Stimulated activated CD8-positive, alpha-beta memory T cell treated with anti-CD3 and anti-CD28 coated beads, Interleukin-15, amount 100 ng/mL, for 24 hours (primary cell): ENCODE results near the gene ZNF311.
A peak's percentile ranks its signal among the peaks of the same experiment; 100 is the strongest.
"Not testable (repeated sequence)": the region's sequence is repeated elsewhere in the genome, so short reads cannot be mapped to it uniquely, and the experiment has no call there.

Source experiments
- DNase-seq: peaks from one replicate; pipeline ENCODE4 v3.0.0-alpha.2; 2020; ENCODE audit warnings: low read depth

The ZNF311 gene

DNA sequence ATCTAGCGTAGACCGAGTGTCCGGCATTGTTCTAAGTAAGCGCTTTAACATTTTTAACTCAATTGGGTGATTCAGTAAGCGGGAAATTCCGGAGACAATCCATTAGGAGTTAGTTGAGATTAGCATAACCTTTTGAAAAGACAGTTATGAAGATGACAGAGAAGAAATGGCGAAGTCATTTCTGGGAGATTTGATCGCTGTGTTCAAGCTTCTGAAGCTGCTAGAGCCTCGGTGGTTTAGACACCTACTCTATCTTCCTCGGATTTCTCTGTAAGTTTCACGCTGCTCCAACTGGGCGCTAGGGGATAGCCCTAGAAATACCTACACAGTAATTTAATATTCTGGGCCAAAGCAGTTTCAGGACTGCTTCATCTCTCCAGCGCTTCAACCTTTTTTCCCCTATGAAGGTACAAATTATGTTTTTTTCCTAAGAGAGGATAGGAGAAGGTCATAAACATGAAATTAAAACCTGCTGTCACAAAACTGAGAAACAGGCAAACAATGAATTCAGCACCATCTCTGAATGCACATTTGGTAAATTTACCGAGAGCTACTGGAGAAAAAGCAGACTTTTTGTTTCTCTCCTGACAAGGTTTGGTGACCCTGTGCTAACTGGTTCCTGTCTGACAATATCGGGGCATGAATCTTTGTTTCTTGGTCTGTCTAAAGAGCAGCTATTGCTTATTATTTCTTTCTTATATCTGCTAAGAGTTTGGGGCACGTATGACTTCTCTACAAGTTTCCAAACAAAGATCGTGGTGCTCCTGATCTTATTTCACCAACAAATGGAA lies 22.4 kb downstream of the ZNF311 start:
- no peak for DNase-seq

DNA sequence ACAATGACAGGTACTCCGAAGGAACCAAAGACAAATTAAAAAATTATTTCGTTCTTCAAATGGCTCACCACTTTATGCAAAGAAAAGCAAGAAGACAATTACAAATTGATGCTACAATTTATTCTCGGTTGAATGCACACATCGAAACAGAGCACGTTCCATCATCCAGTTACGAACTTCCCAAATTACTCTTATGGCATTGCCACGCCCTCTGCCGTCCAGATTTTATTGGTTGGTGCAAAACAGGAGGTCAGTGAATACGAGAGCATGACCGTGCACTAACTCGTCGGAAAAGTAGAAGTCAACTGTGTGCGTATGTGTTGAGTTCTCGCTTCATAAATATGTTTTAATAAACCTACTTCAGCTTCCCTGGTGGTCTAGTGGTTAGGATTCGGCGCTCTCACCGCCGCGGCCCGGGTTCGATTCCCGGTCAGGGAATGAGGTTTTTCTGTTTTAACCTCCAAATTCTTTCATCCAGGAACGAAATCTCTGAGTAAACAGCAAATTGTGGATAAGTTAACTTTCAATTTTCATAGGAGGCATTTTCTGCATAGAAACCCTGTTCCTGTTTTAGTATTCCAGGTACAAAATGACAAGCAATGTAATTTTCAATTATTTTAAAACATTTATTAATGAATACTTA lies 23.2 kb downstream of the ZNF311 start:
- peak; percentile 60 for DNase-seq

DNA sequence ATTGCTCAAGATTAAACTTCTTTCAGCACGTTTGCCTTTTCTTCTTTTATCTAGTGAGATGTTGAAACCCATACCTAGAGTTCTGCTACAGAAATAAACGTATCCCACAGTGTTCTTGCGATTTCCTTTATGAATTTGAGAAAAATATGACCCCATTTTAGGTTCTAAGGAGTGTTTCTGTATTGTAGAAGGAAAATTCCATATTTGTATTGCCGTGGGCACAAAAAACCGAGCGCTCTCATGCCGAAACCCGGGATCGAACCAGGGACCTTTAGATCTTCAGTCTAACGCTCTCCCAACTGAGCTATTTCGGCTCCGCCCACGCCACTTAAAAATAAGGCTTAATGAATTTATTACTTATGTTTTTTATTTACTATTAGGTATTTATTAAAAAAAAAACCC lies 23.7 kb downstream of the ZNF311 start:
- DNase-seq: peak; percentile 69

GRCh38 chr6:28980852-28981430 lies 24.2 kb downstream of the ZNF311 start:
- no peak for DNase-seq

DNA sequence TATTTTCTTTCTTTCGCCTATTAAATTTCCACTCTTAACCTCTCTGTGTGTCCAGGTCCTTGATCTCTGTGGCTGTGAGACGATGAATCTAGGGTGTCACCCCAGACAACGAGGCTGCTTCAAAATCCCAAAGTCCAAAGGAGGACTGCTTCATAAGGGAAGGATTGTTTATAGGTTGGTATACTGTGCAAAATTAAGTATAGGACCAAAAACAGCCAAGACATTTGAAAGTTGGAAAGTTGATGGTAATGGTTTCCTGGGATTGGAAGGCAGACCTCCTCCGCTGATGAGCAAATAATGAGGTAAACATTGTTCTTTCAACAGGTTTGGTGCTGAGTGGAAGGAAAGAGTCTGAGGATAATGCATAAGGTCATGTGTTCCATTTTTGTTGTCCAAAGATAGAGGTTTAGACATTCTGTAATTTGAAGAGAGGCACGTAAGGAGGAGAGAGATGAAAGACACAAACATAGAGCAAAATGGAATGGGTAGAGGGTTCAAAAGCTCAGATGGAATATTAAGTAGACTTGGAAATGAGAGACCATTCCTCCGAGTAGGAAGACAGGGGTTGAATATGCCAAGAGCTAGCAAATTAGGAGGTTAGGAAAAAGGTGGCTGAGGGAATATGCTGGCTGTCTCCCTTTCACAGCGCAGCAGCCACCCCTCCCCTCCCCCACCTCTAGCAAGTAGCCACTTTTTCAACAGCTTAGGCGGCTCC lies 24.8 kb downstream of the ZNF311 start:
- no peak for DNase-seq

- no peak for DNase-seq
Observed at GRCh38 chr6:28979679-28980078, 25.4 kb downstream of the ZNF311 start.

GRCh38 chr6:28978959-28979561 lies 26.1 kb downstream of the ZNF311 start:
- DNase-seq: no peak

- DNase-seq: no peak
Observed at GRCh38 chr6:28978133-28978491, 27.0 kb downstream of the ZNF311 start.

- no peak for DNase-seq
Observed at GRCh38 chr6:28977341-28978132, 27.6 kb downstream of the ZNF311 start.

GRCh38 chr6:28976677-28977076 lies 28.4 kb downstream of the ZNF311 start:
- DNase-seq: no peak

DNA sequence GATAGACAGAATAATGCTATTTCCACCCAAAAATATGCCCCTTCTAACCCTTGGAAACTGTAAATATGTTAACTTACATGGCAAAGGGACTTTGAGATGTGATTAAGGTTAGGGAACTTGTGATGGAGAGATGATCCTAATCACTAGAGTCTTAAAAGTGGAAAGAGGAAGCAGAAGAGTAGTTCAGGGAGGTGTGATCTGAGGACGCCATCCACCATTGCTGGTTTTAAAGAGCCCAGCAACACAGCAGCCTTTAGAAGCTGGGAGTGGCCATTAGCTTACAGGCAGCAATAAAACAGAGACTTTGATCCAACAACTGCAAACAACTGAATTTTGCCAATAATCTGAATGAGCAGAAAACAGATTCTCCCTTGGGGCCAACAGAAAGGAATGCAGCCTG lies 30.6 kb downstream of the ZNF311 start:
- DNase-seq: no peak

GRCh38 chr6:28970056-28970455 lies 35.1 kb downstream of the ZNF311 start:
- not testable (repeated sequence) for DNase-seq

DNA sequence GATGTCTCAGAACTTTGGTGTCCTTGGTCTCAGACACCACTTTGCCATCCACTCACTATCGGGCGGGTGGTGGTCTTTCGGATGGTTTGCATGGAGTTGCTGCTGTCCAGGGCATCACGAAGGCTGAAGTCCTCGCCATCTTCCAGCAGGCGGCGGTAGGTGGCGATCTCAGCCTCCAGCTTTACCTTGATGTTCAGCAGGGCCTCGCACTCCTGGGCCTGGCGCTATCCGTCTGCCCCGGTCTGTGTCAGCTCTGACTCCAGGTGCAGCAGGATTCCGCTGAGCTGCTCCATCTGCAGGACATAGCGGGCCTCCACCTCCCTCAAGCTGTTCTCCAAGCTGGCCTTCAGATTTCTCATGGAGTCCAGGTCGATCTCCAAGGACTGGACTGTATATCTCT lies 36.0 kb downstream of the ZNF311 start:
- DNase-seq: no peak

DNA sequence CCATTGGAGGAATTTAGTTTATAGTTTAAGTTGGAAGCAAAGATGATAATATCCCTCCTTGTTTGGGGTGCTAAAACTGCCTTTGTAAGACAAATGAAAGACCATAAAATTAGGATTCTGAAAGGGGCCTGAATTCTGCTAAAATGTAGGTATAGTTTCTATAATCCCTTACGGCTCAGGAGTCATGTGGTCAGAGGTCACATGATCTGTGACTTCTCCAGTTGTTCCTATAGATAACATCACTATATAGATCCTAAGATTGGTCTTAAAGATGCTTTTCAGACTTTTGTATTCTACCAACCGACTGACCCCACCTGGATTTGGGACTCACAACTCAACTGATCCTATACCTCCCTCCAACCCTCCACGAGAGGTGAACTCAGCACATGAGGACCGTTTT lies 36.6 kb downstream of the ZNF311 start:
- no peak for DNase-seq

DNA sequence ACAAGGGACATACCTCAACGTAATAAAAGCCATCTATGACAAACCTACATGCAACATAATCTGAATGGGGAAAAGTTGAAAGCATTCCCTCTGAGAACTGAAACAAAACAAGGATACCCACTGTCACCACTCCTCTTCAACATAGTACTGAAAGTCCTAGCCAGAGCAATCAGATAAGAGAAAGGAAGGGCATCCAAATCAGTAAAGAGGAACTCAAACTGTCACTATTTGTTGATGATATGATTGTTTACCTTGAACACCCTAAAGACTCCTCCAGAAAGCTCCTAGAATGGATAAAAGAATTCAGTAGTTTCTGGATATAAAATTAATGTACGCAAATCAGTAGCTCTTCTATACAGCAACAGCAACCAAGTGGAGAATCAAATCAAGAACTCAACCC lies 39.4 kb downstream of the ZNF311 start:
- no peak for DNase-seq

DNA sequence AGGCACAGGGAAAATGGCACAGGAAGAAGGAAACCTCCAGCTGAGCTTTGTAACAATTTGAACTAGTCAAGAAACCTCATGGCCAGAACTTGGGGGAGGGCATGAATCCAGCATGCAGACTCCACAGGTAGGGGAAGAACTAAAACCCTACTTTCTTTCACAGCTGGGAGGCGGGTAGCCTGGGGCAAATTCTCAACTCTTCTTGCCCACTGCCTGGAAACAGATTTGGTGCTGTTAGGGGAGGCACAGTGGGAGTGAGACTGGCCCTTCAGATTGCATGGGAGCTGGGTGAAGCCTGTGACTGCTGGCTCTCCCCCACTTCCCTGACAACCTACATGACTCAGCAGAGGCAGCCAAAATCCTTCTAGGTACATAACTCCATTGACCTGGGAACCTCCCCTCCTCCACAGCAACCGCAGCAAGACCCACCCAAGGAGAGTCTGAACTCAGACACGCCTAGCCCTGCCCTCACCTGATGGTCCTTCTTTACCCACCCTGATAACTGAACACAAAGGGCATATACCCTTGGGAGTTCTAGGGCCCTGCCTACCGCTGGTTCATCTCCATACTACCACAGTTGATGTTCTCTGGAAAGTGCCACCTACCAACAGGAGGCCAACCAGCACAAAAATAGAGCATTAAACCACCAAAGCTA lies 44.1 kb downstream of the ZNF311 start:
- DNase-seq: no peak

DNA sequence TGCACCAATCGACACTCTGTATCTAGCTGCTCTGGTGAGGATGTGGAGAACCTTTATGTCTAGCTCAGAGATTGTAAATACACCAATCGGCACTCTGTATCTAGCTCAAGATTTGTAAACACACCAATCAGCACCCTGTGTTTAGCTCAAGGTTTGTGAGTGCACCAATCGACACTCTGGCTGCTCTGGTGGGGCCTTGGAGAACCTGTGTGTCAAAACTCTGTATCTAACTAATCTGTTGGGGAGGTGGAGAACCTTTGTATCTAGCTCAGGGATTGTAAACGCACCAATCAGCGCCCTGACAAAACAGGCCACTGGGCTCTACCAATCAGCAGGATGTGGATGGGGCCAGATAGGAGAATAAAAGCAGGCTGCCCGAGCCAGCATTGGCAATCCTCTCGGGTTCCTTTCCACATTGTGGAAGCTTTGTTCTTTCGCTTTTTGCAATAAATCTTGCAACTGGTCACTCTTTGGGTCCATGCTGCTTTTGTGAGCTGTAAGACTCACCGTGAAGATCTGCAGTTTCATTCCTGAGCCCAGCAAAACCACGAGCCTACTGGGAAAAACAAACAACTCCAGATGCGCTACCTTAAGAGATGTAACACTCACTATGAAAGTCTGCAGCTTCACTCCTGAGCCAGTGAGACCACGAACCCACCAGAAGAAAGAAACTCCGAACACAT lies 46.4 kb downstream of the ZNF311 start:
- not testable (repeated sequence) for DNase-seq

DNA sequence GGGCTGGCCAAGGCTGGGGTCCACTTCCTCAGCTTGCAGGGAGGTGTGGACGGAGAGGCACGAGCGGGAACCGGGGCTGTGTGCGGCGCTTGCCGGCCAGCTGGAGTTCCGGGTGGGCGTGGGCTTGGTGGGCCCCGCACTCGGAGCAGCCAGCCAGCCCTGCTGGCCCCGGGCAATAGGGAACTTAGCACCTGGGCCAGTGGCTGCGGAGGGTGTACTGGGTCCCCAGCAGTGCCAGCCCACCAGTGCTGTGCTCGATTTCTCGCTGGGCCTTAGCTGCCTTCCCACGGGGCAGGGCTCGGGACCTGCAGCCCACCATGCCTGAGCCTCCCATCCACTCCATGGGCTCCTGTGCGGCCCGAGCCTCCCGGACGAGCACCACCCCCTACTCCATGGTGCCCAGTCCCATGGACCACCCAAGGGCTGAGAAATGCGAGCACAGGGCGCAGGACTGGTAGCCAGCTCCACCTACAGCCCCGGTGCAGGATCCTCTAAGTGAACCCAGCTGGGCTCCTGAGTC lies 47.3 kb downstream of the ZNF311 start:
- not testable (repeated sequence) for DNase-seq

DNA sequence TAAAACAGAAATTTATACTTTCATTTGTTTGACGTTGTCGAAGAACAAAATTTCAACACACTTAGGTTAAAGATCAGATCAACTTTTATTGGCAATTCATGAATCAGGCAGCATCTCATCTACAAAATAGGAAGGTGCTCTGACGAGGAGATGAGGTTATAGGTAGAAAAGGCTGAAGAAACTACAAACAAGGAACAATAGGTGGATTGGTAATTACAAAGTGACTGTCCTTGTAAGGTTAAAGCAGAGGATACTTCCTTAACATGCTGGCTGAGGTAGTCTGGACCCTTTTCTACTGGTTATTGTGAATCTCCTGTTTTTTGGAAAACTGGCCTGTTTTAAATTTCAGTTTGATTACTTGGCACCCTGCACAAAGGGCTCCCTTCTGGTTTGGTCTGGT lies 48.8 kb downstream of the ZNF311 start:
- DNase-seq: no peak

DNA sequence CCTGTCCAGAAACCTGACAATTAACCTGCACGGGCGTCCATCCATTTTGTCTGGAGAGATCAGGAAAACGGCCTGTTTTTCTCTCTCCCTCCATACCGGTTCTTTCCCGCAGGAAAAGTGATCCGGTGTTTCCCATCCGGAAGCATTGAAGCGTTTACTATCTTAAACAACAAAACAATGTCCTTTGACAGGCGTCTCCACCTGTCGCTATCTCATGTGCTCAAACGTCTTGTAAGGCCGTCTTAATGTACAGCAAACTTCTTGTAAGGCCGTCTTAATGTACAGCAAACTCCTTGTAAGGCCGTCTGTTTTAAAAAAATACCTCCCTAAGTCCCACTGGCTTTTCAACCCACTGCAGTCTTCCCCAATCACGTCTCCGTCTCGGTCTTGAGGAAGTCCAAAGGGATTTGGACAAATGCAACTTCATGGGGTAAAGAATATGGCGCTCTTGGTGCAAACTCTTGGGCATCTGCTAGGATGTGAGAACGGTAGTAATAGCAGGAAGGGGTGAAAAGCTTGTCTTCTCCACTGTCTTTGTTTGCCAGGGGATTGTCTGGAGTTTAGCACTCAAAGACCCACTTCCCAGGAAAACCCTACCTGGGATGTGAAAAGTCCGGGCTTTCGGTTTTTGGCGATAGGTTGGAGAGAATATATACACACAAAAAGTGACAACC lies 51.4 kb downstream of the ZNF311 start:
- no peak for DNase-seq
